Measurements from ENCODE around the gene TCF12.

Gene TCF12

GRCh38 chr15:57326196-57326595 lies 407.8 kb downstream of the TCF12 start:
- no peaks in the 10 kb centered on the region for H3K9me3 ChIP-seq (ENCODE audit: control insufficient read depth, insufficient read depth, low read length)
- H3K36me3 ChIP-seq (ENCODE audit: control insufficient read depth, insufficient read depth, low read length) = no peaks in the 10 kb centered on the region
- no peaks in the 10 kb centered on the region for H3K4me1 ChIP-seq (ENCODE audit: control insufficient read depth, insufficient read depth, low read length)
- H3K9ac ChIP-seq (ENCODE audit: low read depth, low read length) = no peak overlapping the region
- no peak overlapping the region for H3K4me3 ChIP-seq (ENCODE audit: low read depth, low read length)
- no peaks in the 10 kb centered on the region for H3K27me3 ChIP-seq (ENCODE audit: control insufficient read depth, insufficient read depth, low read length)

GRCh38 chr15:57327985-57328471 lies 409.6 kb downstream of the TCF12 start:
- no peaks in the 10 kb centered on the region for H3K9me3 ChIP-seq (ENCODE audit: control insufficient read depth, insufficient read depth, low read length)
- no peaks in the 10 kb centered on the region for H3K36me3 ChIP-seq (ENCODE audit: control insufficient read depth, insufficient read depth, low read length)
- no peaks in the 10 kb centered on the region for H3K27me3 ChIP-seq (ENCODE audit: control insufficient read depth, insufficient read depth, low read length)
- H3K4me1 ChIP-seq (ENCODE audit: control insufficient read depth, insufficient read depth, low read length) = no peaks in the 10 kb centered on the region
- H3K4me3 ChIP-seq (ENCODE audit: low read depth, low read length) = no peak overlapping the region
- no peak overlapping the region for H3K9ac ChIP-seq (ENCODE audit: low read depth, low read length)

GRCh38 chr15:57328479-57328878 lies 410.0 kb downstream of the TCF12 start:
- Histone ChIP-seq H3K9me3 (ENCODE audit: control insufficient read depth, insufficient read depth, low read length) (no peaks in the 10 kb centered on the region), H3K4me1 (ENCODE audit: control insufficient read depth, insufficient read depth, low read length) (no peaks in the 10 kb centered on the region), H3K27me3 (ENCODE audit: control insufficient read depth, insufficient read depth, low read length) (no peaks in the 10 kb centered on the region), H3K9ac (ENCODE audit: low read depth, low read length) (no peak overlapping the region), H3K36me3 (ENCODE audit: control insufficient read depth, insufficient read depth, low read length) (no peaks in the 10 kb centered on the region), H3K4me3 (ENCODE audit: low read depth, low read length) (no peak overlapping the region)

- Histone ChIP-seq H3K9ac (ENCODE audit: low read depth, low read length) (no peak overlapping the region), H3K4me3 (ENCODE audit: low read depth, low read length) (no peak overlapping the region)
Observed at GRCh38 chr15:57328897-57329296, 410.5 kb downstream of the TCF12 start.

DNA sequence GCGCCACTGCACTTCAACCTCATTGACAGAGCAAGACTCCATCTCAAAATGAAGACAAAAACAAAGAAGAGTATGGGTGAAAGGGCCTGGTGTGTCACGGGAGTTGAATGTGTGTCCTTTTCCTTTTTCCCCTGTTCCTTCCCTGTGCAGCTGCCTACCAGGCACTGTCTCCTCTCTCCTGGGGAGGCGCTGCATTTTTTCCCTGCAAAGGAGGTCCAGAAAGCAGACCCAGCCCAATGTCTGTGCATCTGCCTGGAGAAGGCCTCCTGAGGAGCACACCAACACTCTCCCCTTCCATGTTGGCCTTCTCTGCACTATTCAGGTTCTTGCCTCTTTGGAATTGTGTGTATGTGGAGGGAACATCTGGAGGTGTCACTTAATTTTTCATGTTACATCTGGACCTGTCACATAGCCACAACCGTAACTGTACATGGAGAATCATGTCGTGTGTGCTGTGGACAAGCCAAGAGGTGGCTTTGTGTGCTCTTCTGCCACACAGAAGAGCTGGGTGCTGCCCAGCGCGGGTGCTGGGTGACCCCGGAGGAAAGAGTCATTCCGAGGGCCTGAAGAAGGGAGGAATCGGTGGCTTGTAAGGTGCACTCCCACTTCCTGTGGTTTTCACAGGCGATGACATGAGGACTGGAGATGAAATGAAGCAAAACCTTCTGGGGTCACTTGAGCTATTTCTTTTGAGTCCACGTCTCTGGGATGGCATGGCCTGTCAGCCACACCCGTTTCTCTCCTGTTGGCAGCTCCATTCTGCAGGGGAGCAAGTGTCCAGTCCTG lies 411.3 kb downstream of the TCF12 start:
- peaks cover under 1% of the 10 kb centered on the region for H3K4me1 ChIP-seq (ENCODE audit: control insufficient read depth, insufficient read depth, low read length)
- no peaks in the 10 kb centered on the region for H3K27me3 ChIP-seq (ENCODE audit: control insufficient read depth, insufficient read depth, low read length)
- no peaks in the 10 kb centered on the region for H3K9me3 ChIP-seq (ENCODE audit: control insufficient read depth, insufficient read depth, low read length)
- no peak overlapping the region for H3K9ac ChIP-seq (ENCODE audit: low read depth, low read length)
- H3K36me3 ChIP-seq (ENCODE audit: control insufficient read depth, insufficient read depth, low read length) = no peaks in the 10 kb centered on the region
- H3K4me3 ChIP-seq (ENCODE audit: low read depth, low read length) = no peak overlapping the region

More at GRCh38 chr15:57328897-57329296, 410.5 kb downstream of the TCF12 start:
- no peaks in the 10 kb centered on the region for H3K4me1 ChIP-seq (ENCODE audit: control insufficient read depth, insufficient read depth, low read length)
- H3K36me3 ChIP-seq (ENCODE audit: control insufficient read depth, insufficient read depth, low read length) = no peaks in the 10 kb centered on the region
- no peaks in the 10 kb centered on the region for H3K9me3 ChIP-seq (ENCODE audit: control insufficient read depth, insufficient read depth, low read length)
- no peaks in the 10 kb centered on the region for H3K27me3 ChIP-seq (ENCODE audit: control insufficient read depth, insufficient read depth, low read length)

- Histone ChIP-seq H3K9me3 (ENCODE audit: control insufficient read depth, insufficient read depth, low read length) (no peaks in the 10 kb centered on the region), H3K27me3 (ENCODE audit: control insufficient read depth, insufficient read depth, low read length) (no peaks in the 10 kb centered on the region), H3K9ac (ENCODE audit: low read depth, low read length) (no peak overlapping the region), H3K4me3 (ENCODE audit: low read depth, low read length) (no peak overlapping the region), H3K36me3 (ENCODE audit: control insufficient read depth, insufficient read depth, low read length) (no peaks in the 10 kb centered on the region), H3K4me1 (ENCODE audit: control insufficient read depth, insufficient read depth, low read length) (peaks cover 2% of the 10 kb centered on the region)
Observed at GRCh38 chr15:57330619-57331340, 412.3 kb downstream of the TCF12 start.

GRCh38 chr15:57332326-57332725 lies 413.9 kb downstream of the TCF12 start:
- no peaks in the 10 kb centered on the region for H3K27me3 ChIP-seq (ENCODE audit: control insufficient read depth, insufficient read depth, low read length)
- H3K4me3 ChIP-seq (ENCODE audit: low read depth, low read length) = no peak overlapping the region
- no peaks in the 10 kb centered on the region for H3K9me3 ChIP-seq (ENCODE audit: control insufficient read depth, insufficient read depth, low read length)
- no peak overlapping the region for H3K9ac ChIP-seq (ENCODE audit: low read depth, low read length)
- peaks cover 2% of the 10 kb centered on the region for H3K4me1 ChIP-seq (ENCODE audit: control insufficient read depth, insufficient read depth, low read length)
- no peaks in the 10 kb centered on the region for H3K36me3 ChIP-seq (ENCODE audit: control insufficient read depth, insufficient read depth, low read length)

- no peak overlapping the region for H3K9ac ChIP-seq (ENCODE audit: low read depth, low read length)
- peaks cover 2% of the 10 kb centered on the region for H3K4me1 ChIP-seq (ENCODE audit: control insufficient read depth, insufficient read depth, low read length)
- no peaks in the 10 kb centered on the region for H3K36me3 ChIP-seq (ENCODE audit: control insufficient read depth, insufficient read depth, low read length)
- H3K27me3 ChIP-seq (ENCODE audit: control insufficient read depth, insufficient read depth, low read length) = no peaks in the 10 kb centered on the region
- H3K4me3 ChIP-seq (ENCODE audit: low read depth, low read length) = no peak overlapping the region
- no peaks in the 10 kb centered on the region for H3K9me3 ChIP-seq (ENCODE audit: control insufficient read depth, insufficient read depth, low read length)
Observed at GRCh38 chr15:57333487-57333886, 415.0 kb downstream of the TCF12 start.

DNA sequence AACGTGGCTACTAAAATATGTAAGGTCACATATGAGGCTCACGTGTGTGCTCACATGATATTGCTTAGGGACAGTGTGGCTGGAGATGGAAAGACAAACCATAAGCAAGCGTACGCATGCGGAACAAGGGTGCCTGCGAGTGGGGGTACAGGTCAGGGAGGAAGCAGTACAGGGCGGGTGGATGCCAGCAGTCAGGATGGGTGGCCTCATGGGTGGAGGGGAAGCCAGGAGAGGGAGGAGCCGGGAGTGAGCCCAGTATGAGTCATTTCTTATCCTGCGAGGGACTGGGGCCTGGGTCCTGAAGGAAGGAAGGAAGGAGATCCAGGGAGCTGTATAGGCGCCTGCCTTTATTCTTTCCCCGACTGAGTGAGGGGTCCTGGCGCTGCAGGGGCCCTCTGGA lies 415.8 kb downstream of the TCF12 start:
- H3K36me3 ChIP-seq (ENCODE audit: control insufficient read depth, insufficient read depth, low read length) = no peaks in the 10 kb centered on the region

GRCh38 chr15:57335293-57335715 lies 416.9 kb downstream of the TCF12 start:
- H3K9ac ChIP-seq (ENCODE audit: low read depth, low read length) = no peak overlapping the region
- H3K27me3 ChIP-seq (ENCODE audit: control insufficient read depth, insufficient read depth, low read length) = no peaks in the 10 kb centered on the region
- H3K9me3 ChIP-seq (ENCODE audit: control insufficient read depth, insufficient read depth, low read length) = no peaks in the 10 kb centered on the region
- no peak overlapping the region for H3K4me3 ChIP-seq (ENCODE audit: low read depth, low read length)
- H3K36me3 ChIP-seq (ENCODE audit: control insufficient read depth, insufficient read depth, low read length) = no peaks in the 10 kb centered on the region
- H3K4me1 ChIP-seq (ENCODE audit: control insufficient read depth, insufficient read depth, low read length) = peaks cover 2% of the 10 kb centered on the region

More for the DNA sequence above, 415.8 kb downstream of the TCF12 start:
- H3K4me3 ChIP-seq (ENCODE audit: low read depth, low read length) = no peak overlapping the region
- no peak overlapping the region for H3K9ac ChIP-seq (ENCODE audit: low read depth, low read length)
- peaks cover 2% of the 10 kb centered on the region for H3K4me1 ChIP-seq (ENCODE audit: control insufficient read depth, insufficient read depth, low read length)
- H3K27me3 ChIP-seq (ENCODE audit: control insufficient read depth, insufficient read depth, low read length) = no peaks in the 10 kb centered on the region
- no peaks in the 10 kb centered on the region for H3K9me3 ChIP-seq (ENCODE audit: control insufficient read depth, insufficient read depth, low read length)

GRCh38 chr15:57335719-57336118 lies 417.3 kb downstream of the TCF12 start:
- H3K9me3 ChIP-seq (ENCODE audit: control insufficient read depth, insufficient read depth, low read length) = no peaks in the 10 kb centered on the region

More at GRCh38 chr15:57335719-57336118, 417.3 kb downstream of the TCF12 start:
- no peaks in the 10 kb centered on the region for H3K27me3 ChIP-seq (ENCODE audit: control insufficient read depth, insufficient read depth, low read length)
- H3K4me3 ChIP-seq (ENCODE audit: low read depth, low read length) = no peak overlapping the region
- peaks cover 2% of the 10 kb centered on the region for H3K4me1 ChIP-seq (ENCODE audit: control insufficient read depth, insufficient read depth, low read length)
- no peaks in the 10 kb centered on the region for H3K36me3 ChIP-seq (ENCODE audit: control insufficient read depth, insufficient read depth, low read length)
- H3K9ac ChIP-seq (ENCODE audit: low read depth, low read length) = no peak overlapping the region
